Measurements from ENCODE around the gene RBM15B.

Gene RBM15B

GRCh38 chr3:51391075-51391565 is at the start of gene RBM15B:
Gene RBM15B, plus strand, starts transcription at chr3:51391285. Its CDS starts 115 bp downstream, at chr3:51391400.
- peak within 1 kb of the TSS; percentile 85 for H3K27ac ChIP-seq
- ChIA-PET CTCF (interaction anchor here (0.6 kb wide), 1 partner anchor 786 kb away, joined by 3 read pairs; no protein-coding TSS in a partner anchor), POLR2A (ENCODE audit: low non-redundant PET) (no interaction called here)
- TF ChIP-seq CTCF (conservative IDR thresholded peaks at IDR 0.05; ENCODE audit: low read depth): peak; percentile 91
- peak; percentile 86 for DNase-seq (ENCODE audit: low spot score)

GRCh38 chr3:51343918-51344687 is 47.0 kb upstream of the RBM15B start:
- no peak for DNase-seq (ENCODE audit: low spot score)
- peak overlapping the region; percentile 57 for H3K27ac ChIP-seq
- CTCF ChIA-PET: no interaction called here
- no peak for TF ChIP-seq CTCF (conservative IDR thresholded peaks at IDR 0.05; ENCODE audit: low read depth)
- POLR2A ChIA-PET (ENCODE audit: low non-redundant PET): no interaction called here

GRCh38 chr3:51350751-51351150 is 40.3 kb upstream of the RBM15B start:
- DNase-seq (ENCODE audit: low spot score): no peak
- TF ChIP-seq CTCF (conservative IDR thresholded peaks at IDR 0.05; ENCODE audit: low read depth): no peak
- no peak overlapping the region for H3K27ac ChIP-seq
- POLR2A ChIA-PET (ENCODE audit: low non-redundant PET): no interaction called here
- CTCF ChIA-PET: no interaction called here

GRCh38 chr3:51353131-51353530 is 38.0 kb upstream of the RBM15B start:
- no peak for TF ChIP-seq CTCF (conservative IDR thresholded peaks at IDR 0.05; ENCODE audit: low read depth)
- ChIA-PET CTCF (interaction anchor here (0.6 to 0.7 kb wide), 2 partner anchors 33 to 988 kb away, joined by 3 read pairs; no protein-coding TSS in a partner anchor), POLR2A (ENCODE audit: low non-redundant PET) (no interaction called here)
- H3K27ac ChIP-seq: no peak overlapping the region
- no peak for DNase-seq (ENCODE audit: low spot score)

GRCh38 chr3:51353691-51354090 is 37.4 kb upstream of the RBM15B start:
- POLR2A ChIA-PET (ENCODE audit: low non-redundant PET): no interaction called here
- DNase-seq (ENCODE audit: low spot score): no peak
- CTCF ChIA-PET: interaction anchor here (0.6 kb wide), 1 partner anchor 34 kb away, joined by 3 read pairs; no protein-coding TSS in a partner anchor
- no peak overlapping the region for H3K27ac ChIP-seq
- TF ChIP-seq CTCF (conservative IDR thresholded peaks at IDR 0.05; ENCODE audit: low read depth): no peak

GRCh38 chr3:51354172-51354571 is 36.9 kb upstream of the RBM15B start:
- H3K27ac ChIP-seq: no peak overlapping the region
- ChIA-PET POLR2A (ENCODE audit: low non-redundant PET) (no interaction called here), CTCF (no interaction called here)
- DNase-seq (ENCODE audit: low spot score): no peak
- no peak for TF ChIP-seq CTCF (conservative IDR thresholded peaks at IDR 0.05; ENCODE audit: low read depth)

Measured in RWPE1 (cell line).